RWPE1 (cell line): ENCODE results near the gene WDFY2.

ENCODE experiments used
- CTCF ChIA-PET: fragments of 350-600 bp; sonication (Branson Sonifier 250); formaldehyde crosslinking; extraction: SDS; loops from one replicate; lab custom pipeline; 2021; lab: Yijun Ruan, JAX
- POLR2A ChIA-PET: fragments of 400-600 bp; formaldehyde crosslinking; extraction: SDS; loops from one replicate; lab custom pipeline; 2020; ENCODE audit warnings: antibody characterized with exemption; ENCODE audit not compliant: low non-redundant PET; lab: Yijun Ruan, JAX
- DNase-seq: peaks from one replicate; pipeline ENCODE4 v3.0.0; 2012; ENCODE audit warnings: low spot score
- H3K27ac ChIP-seq: fragments of 450-650 bp; 2 replicates; pipeline ENCODE4 v1.5.1; 2017
- CTCF ChIP-seq: fragments of 450-650 bp; conservative IDR thresholded peaks from 2 replicates; pipeline ENCODE4 v1.5.1; 2017; ENCODE audit warnings: low read depth, mild to moderate bottlenecking

WDFY2 gene

GRCh38 chr13:51742031-51742430 is 157.8 kb downstream of the WDFY2 start:
- no peak for DNase-seq
- ChIA-PET POLR2A (interaction anchor here (0.6 kb wide), 1 partner anchor 298 kb away, joined by 3 read pairs; no protein-coding TSS in a partner anchor), CTCF (no interaction called here)
- H3K27ac ChIP-seq = no peak overlapping the region
- TF ChIP-seq CTCF = no peak

GRCh38 chr13:51742611-51743010 is 158.3 kb downstream of the WDFY2 start:
- POLR2A ChIA-PET = interaction anchor here (0.6 kb wide), 1 partner anchor 299 kb away, joined by 3 read pairs; no protein-coding TSS in a partner anchor
- no peak for TF ChIP-seq CTCF
- CTCF ChIA-PET = no interaction called here
- H3K27ac ChIP-seq = no peak overlapping the region
- no peak for DNase-seq

- TF ChIP-seq CTCF = no peak
- CTCF ChIA-PET = interaction anchor here (0.6 kb wide), 1 partner anchor 459 kb away, joined by 3 read pairs; no protein-coding TSS in a partner anchor
- no peak for DNase-seq
- no peak overlapping the region for H3K27ac ChIP-seq
- POLR2A ChIA-PET = no interaction called here
Observed at GRCh38 chr13:51745243-51745642, 161.0 kb downstream of the WDFY2 start.

- ChIA-PET CTCF (interaction anchor here (0.6 kb wide), 1 partner anchor 12 kb away, joined by 3 read pairs; no protein-coding TSS in a partner anchor), POLR2A (no interaction called here)
- no peak for DNase-seq
- no peak for TF ChIP-seq CTCF
- no peak overlapping the region for H3K27ac ChIP-seq
Observed at GRCh38 chr13:51746802-51747201, 162.5 kb downstream of the WDFY2 start.

GRCh38 chr13:51747438-51748434 is 163.5 kb downstream of the WDFY2 start:
- CTCF ChIA-PET = no interaction called here
- TF ChIP-seq CTCF = no peak
- DNase-seq = no peak
- H3K27ac ChIP-seq = no peak overlapping the region
- POLR2A ChIA-PET = no interaction called here

GRCh38 chr13:51756651-51757050 is 172.4 kb downstream of the WDFY2 start:
- TF ChIP-seq CTCF = no peak
- POLR2A ChIA-PET = no interaction called here

More at GRCh38 chr13:51756651-51757050, 172.4 kb downstream of the WDFY2 start:
- DNase-seq = no peak
- CTCF ChIA-PET = no interaction called here
- H3K27ac ChIP-seq = no peak overlapping the region
